ENCODE data around the gene LYZL6. TPM values are rescaled to one million over a fixed set of nuclear protein-coding genes. Genes with fewer than 3 reads are reported as not detected.
A peak's percentile ranks its signal among the peaks of the same experiment; 100 is the strongest.
"Not testable (repeated sequence)": the region's sequence is repeated elsewhere in the genome, so short reads cannot be mapped to it uniquely, and the experiment has no call there.

Gene LYZL6
- total RNA-seq, 4 donors from 2014 or later = not detected

DNA sequence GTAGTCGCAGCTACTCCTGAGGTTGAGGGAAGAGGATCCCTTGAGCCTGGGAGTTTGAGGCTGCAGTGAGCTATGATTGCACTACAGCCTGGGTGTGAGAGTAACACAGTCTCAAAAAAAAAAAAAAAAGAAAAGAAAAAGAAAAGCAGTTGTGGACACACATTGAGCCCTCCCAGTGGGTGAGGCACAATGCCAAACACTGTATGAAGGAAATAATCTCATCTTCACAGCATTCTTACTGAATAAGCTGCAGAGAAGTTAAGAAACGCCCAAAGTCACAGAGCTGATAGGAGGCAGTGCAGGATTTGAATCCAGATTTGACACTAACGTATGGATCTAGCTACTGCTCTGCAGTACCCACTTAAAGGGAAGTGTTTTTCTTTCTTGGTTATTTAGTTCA is 5.9 kb upstream of the LYZL6 start:
- intact Hi-C loops (cut with DNase I) = no loop called here
- Histone ChIP-seq H3K36me3 (no peaks in the 10 kb centered on the region), H3K4me1 (no peaks in the 10 kb centered on the region), H3K9me3 (no peaks in the 10 kb centered on the region), H3K27me3 (no peaks in the 10 kb centered on the region), H3K4me3 (replicated peaks in 1 of 3) (no peak overlapping the region), H3K27ac (no peak overlapping the region)
- TF ChIP-seq, protein P1, sequence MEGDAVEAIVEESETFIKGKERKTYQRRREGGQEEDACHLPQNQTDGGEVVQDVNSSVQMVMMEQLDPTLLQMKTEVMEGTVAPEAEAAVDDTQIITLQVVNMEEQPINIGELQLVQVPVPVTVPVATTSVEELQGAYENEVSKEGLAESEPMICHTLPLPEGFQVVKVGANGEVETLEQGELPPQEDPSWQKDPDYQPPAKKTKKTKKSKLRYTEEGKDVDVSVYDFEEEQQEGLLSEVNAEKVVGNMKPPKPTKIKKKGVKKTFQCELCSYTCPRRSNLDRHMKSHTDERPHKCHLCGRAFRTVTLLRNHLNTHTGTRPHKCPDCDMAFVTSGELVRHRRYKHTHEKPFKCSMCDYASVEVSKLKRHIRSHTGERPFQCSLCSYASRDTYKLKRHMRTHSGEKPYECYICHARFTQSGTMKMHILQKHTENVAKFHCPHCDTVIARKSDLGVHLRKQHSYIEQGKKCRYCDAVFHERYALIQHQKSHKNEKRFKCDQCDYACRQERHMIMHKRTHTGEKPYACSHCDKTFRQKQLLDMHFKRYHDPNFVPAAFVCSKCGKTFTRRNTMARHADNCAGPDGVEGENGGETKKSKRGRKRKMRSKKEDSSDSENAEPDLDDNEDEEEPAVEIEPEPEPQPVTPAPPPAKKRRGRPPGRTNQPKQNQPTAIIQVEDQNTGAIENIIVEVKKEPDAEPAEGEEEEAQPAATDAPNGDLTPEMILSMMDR (IDR thresholded peaks at IDR 0.05) = no peak
- no peak for TF ChIP-seq POLR2A (IDR thresholded peaks at IDR 0.05)
- no peak for DNase-seq
- WGBS, 2 donors = 66 to 73% methylated on average over 3 of the region's 3 CpGs

GRCh38 chr17:35948092-35948491 is 4.6 kb upstream of the LYZL6 start:
- WGBS, 2 donors = 79 to 87% methylated on average over 7 of the region's 7 CpGs
- no peaks in the 10 kb centered on the region for H3K27me3 ChIP-seq
- H3K9me3 ChIP-seq = no peaks in the 10 kb centered on the region
- no peaks in the 10 kb centered on the region for H3K36me3 ChIP-seq
- no peaks in the 10 kb centered on the region for H3K4me1 ChIP-seq
- intact Hi-C loops (cut with DNase I) = no loop called here
- DNase-seq = no peak
- TF ChIP-seq, protein P1 (IDR thresholded peaks at IDR 0.05) = no peak
- TF ChIP-seq POLR2A (IDR thresholded peaks at IDR 0.05) = no peak
- H3K27ac ChIP-seq = no peak overlapping the region
- no peak overlapping the region for H3K4me3 ChIP-seq (replicated peaks in 1 of 3)

DNA sequence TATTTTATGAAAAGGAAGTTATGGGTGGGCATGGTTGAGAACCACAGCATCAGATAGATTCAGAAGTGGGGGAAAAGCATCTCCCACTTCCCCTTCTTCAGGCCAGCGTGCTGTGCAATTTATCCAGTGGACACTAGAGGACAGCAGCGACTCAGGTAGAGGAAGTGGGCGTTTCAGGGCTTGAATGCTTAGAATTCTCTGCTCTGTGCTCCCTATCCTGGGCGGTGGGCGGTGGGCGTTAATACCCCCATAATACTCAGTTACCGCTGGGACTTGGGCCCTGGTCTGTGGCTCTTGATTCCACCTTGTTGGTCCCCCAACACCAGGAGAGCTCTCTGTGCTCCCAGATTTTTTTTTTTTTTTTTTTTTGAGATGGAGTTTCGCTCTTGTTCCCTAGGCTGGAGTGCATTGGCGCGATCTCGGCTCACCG is 3.7 kb upstream of the LYZL6 start:
- H3K4me3 ChIP-seq (replicated peaks in 1 of 3) = no peak overlapping the region
- 29 to 36% methylated on average over 12 of the region's 12 CpGs for whole genome bisulfite sequencing, 2 donors
- DNase-seq = peak; percentile 26 to 28
- no peaks in the 10 kb centered on the region for H3K36me3 ChIP-seq
- no peak for TF ChIP-seq POLR2A (IDR thresholded peaks at IDR 0.05)
- TF ChIP-seq, protein P1 (IDR thresholded peaks at IDR 0.05) = peak; percentile 47 to 87 (median 59)
- no peaks in the 10 kb centered on the region for H3K27me3 ChIP-seq
- H3K9me3 ChIP-seq = no peaks in the 10 kb centered on the region
- no peak overlapping the region for H3K27ac ChIP-seq
- H3K4me1 ChIP-seq = no peaks in the 10 kb centered on the region
- intact Hi-C loops (cut with DNase I) = no loop called here

GRCh38 chr17:35944151-35944550 is 638 bp upstream of the LYZL6 start:
- Histone ChIP-seq H3K27ac (no peak overlapping the region), H3K4me1 (no peaks in the 10 kb centered on the region), H3K36me3 (no peaks in the 10 kb centered on the region), H3K27me3 (no peaks in the 10 kb centered on the region), H3K9me3 (no peaks in the 10 kb centered on the region), H3K4me3 (replicated peaks in 1 of 3) (no peak overlapping the region)
- TF ChIP-seq, protein P1 (IDR thresholded peaks at IDR 0.05) = no peak
- no peak for TF ChIP-seq POLR2A (IDR thresholded peaks at IDR 0.05)
- intact Hi-C loops (cut with DNase I) = no loop called here
- WGBS, 2 donors = 76 to 87% methylated on average over 4 of the region's 4 CpGs
- DNase-seq = no peak

DNA sequence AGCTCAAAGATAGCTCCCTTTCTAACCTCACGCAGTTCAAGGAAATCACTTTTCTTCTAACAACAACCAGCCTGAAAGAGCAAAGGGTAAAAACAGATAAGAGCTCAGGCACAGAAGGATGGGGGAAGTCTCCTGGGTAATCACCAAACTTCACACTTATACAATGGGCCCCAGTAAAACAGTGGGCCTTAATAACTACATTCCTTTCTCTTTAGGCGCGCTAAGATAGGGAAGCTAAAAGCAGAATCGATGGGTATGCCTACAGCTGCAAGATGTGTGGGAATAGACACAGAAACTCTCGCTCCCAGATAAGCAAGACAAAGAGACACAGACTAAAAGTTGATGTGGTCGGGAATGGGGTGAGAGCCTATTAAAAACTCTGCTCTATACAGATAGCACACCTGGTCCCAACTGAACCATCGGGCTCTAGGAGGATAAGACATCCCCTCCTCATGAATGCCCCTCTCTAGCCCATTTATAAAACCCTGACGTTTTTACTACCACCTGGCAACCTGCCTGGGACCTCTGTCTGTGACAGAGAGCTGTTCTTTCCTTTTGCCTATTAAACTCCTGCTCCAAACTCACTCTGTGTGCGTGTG is 826 bp downstream of the LYZL6 start:
- WGBS, 2 donors = 64 to 67% methylated on average over 9 of the region's 9 CpGs
- intact Hi-C loops (cut with DNase I) = no loop called here
- Histone ChIP-seq H3K4me3 (replicated peaks in 1 of 3) (no peak overlapping the region), H3K4me1 (no peaks in the 10 kb centered on the region), H3K36me3 (no peaks in the 10 kb centered on the region), H3K27me3 (no peaks in the 10 kb centered on the region), H3K27ac (no peak overlapping the region), H3K9me3 (no peaks in the 10 kb centered on the region)
- DNase-seq = no peak
- TF ChIP-seq, protein P1 (IDR thresholded peaks at IDR 0.05) = no peak
- no peak for TF ChIP-seq POLR2A (IDR thresholded peaks at IDR 0.05)

DNA sequence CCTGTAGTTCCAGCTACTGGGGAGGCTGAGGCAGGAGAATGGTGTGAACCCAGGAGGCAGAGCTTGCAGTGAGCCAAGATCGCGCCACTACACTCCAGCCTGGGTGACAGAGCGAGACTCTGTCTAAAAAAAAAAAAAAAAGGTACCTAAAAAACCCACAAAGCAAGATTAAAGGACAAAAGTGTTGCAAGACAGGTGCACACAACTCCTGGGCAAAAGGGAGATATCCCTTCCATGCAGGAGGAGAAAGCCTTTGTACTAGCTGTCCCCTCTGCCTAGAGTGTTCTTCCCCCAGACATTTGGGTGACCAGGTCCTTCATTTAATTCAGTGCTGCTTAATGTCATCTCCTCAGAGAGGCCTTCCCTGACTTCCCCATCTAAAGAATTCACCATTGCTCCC is 5.0 kb downstream of the LYZL6 start:
- 95 to 97% methylated on average over 3 of the region's 3 CpGs for WGBS, 2 donors
- H3K36me3 ChIP-seq; H3K4me1 ChIP-seq; H3K27me3 ChIP-seq; DNase-seq; H3K4me3 ChIP-seq (replicated peaks in 1 of 3); H3K9me3 ChIP-seq; intact Hi-C loops (cut with DNase I); H3K27ac ChIP-seq: not testable (repeated sequence)

Data from thyroid gland (tissue), 4 donors.